GM18858 (cell line): ENCODE results near the gene ZNF100.
"Not testable (repeated sequence)": the region's sequence is repeated elsewhere in the genome, so short reads cannot be mapped to it uniquely, and the experiment has no call there.

Source experiments
- ATAC-seq: cut with Tn5 transposase; IDR thresholded peaks from one replicate; pipeline ENCODE4 v1.9.1; 2021; ENCODE audit not compliant: unreplicated experiment

ZNF100 gene

GRCh38 chr19:21767065-21767800, at the start of gene ZNF100:
Gene ZNF100 (minus strand): TSS chr19:21767579. CDS start chr19:21767429, 150 bp downstream.
- ATAC-seq, result peak; percentile 93

DNA sequence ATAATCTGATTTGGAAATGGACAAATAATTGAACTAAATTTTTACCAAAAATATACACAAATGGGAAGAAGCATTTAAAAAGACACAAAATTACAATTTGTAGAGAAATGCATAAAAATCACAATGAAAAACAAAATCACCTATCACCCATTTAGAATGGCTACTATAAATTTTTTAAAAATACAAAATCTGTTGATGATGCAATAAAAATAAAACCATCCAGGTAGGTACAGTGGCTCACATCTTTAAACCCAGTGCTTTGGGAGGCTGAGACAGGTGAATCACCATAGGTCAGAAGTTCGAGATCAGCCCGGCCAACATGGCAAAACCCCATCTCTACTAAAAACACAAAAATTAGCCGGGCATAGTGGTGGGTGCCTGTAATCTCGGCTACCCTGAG, 45.1 kb upstream of the ZNF100 start:
- ATAC-seq, result no peak

DNA sequence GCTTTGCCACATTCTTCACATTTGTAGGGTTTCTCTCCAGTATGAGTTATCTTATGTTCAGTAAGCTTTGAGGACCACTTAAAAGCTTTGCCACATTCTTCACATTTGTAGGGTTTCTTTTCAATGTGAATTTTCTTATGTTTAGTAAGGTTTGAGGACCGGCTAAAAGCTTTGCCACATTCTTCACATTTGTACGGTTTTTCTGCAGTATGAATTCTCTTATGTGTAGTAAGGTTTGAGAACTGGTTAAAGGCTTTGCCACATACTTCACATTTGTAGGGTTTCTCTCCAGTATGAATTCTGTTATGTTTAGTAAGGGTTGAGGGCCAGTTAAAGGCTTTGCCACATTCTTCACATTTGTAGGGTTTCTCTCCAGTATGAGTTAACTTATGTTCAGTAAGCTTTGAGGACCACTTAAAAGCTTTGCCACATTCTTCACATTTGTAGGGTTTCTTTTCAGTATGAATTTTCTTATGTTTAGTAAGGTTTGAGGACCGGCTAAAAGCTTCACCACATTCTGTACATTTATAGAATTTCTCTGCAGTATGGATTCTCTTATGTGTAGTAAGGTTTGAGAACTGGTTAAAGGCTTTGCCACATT, 41.1 kb upstream of the ZNF100 start:
- ATAC-seq, result not testable (repeated sequence)

DNA sequence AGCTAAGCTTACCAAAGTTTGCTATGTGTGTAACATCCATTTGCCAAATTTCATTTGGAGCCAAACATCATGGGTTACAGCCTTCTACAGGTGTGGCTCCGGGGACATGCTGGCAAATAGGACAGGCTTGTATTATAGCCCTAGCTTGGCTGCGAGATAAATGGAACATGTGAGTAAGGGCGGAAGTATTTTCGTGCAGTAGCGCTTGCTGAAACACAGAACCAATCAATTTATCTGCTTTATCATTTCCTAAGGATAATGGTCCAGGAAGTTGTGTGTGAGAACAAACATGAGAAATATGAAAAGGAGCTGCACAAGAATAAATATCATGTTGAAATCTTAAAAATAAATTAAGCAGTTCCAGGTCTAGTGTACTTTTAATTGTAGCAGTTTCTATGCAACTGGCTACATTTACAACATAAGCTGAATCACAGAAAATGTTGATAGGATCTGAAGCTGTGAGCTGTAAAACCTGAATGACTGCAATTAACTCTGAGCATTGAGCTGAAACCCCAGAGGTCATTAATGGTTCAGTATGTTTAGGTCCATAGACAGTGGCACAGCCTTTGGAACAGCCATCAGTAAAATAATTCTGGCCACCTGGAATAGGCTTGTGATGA, 22.2 kb upstream of the ZNF100 start:
- ATAC-seq, result no peak

- no peak for ATAC-seq
Observed at GRCh38 chr19:21786936-21787335, 19.6 kb upstream of the ZNF100 start.

- not testable (repeated sequence) for ATAC-seq
Observed at GRCh38 chr19:21775792-21776191, 8.4 kb upstream of the ZNF100 start.

- ATAC-seq, result not testable (repeated sequence)
Observed at GRCh38 chr19:21766705-21767064, 694 bp downstream of the ZNF100 start.

GRCh38 chr19:21765151-21765550, 2.2 kb downstream of the ZNF100 start:
- no peak for ATAC-seq

- ATAC-seq, result not testable (repeated sequence)
Observed at GRCh38 chr19:21761547-21761946, 5.8 kb downstream of the ZNF100 start.

DNA sequence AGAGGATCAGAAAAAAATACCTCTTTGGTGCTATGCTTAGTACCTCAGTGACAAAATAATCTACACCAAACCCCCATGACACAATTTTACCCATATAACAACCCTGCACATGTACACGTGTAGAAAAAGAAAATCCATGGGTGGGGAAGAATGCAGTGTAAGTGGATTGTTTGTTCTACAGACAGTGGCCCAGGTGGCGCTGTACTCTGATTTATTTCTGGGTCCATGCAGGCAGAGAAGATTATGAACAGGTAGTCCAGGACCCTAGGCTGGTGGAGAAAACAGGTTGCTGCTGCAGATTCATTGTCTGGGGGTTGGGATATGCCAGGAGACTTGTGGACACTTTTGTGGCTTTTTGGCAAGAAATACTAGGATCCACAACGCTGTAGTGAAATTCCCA, 9.1 kb downstream of the ZNF100 start:
- ATAC-seq, result no peak

GRCh38 chr19:21755555-21755954, 11.8 kb downstream of the ZNF100 start:
- not testable (repeated sequence) for ATAC-seq

GRCh38 chr19:21751384-21751783, 16.0 kb downstream of the ZNF100 start:
- no peak for ATAC-seq

DNA sequence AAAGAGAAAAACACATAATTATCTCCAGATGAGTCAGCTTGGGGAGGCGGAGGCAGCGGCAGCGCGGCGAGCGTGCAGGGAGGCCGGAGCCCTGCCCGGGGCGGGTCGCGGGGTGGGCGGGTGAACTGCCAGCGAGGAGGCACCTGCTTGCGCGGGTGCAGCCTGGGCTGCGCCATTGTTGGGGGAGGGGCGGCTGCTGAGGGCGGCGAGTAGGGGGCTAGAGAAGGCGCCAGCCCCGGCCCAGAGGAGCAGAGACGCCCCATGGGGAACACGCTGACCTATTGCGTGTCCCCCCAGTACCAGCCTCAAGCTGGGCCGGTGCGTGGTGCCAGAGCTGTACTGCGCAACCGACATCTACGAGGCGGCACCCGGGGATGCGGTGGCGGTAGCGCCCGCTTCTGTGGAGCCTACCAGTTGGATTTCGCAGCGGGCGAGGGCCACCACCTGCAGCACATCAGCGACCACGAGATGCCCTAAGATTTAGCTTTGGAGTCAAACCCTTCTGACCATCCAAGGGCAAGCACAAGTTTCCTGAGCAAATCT, 16.7 kb downstream of the ZNF100 start:
- no peak for ATAC-seq

DNA sequence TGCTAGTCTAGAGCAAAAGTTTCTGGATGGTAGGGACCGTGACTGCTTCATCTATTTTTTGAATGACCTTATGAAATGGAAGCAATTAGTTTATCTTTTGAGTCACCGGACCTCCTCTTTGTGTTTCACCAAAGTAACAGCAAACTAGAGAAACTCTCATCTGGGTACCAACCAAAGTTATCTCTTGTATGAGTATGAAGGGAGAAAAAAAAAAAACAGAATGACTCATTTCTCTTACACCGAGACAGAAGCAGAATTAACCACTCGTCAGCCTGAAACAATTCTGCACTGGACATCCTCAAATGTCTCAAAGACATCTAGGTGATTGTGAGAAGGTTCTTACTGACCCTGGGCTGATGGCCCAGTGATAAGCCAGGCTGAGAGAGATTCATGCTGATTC, 18.3 kb downstream of the ZNF100 start:
- ATAC-seq, result no peak

- ATAC-seq, result no peak
Observed at GRCh38 chr19:21748088-21748487, 19.3 kb downstream of the ZNF100 start.

DNA sequence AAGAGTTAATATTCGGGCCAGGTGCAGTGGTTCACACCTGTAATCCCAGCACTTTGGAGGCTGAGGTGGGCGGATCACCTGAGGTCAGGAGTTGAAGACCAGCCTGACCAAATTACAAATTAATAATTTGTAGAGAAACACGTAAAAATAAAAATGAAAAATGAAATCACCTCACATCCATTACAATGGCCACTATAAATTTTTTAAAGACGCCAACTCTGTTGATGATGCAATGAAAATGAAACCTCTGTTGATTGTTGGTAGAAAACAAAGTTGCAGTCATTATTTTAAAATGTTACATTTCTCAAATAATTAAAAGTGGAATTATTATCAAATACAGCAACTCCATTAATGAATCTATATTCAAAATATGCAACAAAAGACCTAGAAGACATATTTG, 26.8 kb downstream of the ZNF100 start:
- ATAC-seq, result no peak

GRCh38 chr19:21726942-21727747, 40.2 kb downstream of the ZNF100 start:
- not testable (repeated sequence) for ATAC-seq

DNA sequence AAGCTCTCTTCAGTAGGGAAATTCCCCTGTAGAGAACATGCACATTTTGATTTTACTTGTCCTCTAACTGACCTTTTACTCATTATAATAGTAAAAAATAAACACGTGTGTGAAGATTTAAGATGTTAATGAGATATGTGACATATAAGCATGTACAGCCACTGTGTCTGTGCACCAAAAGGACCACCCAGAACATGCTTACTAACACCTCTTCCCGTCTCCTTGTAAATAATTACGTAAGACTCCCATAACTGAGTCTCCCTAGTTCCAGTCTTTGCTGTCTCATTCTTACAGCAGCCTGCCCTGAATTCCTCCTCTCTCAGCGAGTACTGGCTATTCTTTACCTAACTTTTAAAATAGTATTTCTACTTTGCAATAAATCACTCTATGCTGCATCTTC, 53.6 kb downstream of the ZNF100 start:
- no peak for ATAC-seq

GRCh38 chr19:21709464-21709863, 57.9 kb downstream of the ZNF100 start:
- ATAC-seq, result no peak

DNA sequence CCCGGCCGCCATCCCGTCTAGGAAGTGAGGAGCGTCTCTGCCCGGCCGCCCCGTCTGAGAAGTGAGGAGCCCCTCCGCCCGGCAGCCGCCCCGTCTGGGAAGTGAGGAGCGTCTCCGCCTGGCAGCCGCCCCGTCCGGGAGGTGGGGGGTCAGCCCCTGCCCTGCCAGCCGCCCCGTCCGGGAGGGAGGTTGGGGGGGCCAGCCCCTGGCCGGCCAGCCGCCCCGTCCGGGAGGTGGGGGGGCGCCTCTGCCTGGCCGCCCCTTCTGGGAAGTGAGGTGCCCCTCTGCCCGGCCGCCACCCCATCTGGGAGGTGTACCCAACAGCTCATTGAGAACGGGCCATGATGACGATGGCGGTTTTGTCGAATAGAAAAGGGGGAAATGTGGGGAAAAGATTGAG, 59.5 kb downstream of the ZNF100 start:
- not testable (repeated sequence) for ATAC-seq

- no peak for ATAC-seq
Observed at GRCh38 chr19:21707065-21707464, 60.3 kb downstream of the ZNF100 start.
